Stimulated activated CD4-positive, alpha-beta T cell treated with anti-CD3 and anti-CD28 coated beads, Interleukin-12 subunit alpha, Interleukin-12 subunit beta, amount 100 ng/mL, for 4 hours (primary cell): ENCODE results near the gene CCNY.

Source experiments
- DNase-seq: peaks from one replicate; pipeline ENCODE4 v3.0.0-alpha.2; 2020

Gene CCNY

GRCh38 chr10:35356725-35357092, 20.4 kb downstream of the CCNY start:
- DNase-seq: no peak

DNA sequence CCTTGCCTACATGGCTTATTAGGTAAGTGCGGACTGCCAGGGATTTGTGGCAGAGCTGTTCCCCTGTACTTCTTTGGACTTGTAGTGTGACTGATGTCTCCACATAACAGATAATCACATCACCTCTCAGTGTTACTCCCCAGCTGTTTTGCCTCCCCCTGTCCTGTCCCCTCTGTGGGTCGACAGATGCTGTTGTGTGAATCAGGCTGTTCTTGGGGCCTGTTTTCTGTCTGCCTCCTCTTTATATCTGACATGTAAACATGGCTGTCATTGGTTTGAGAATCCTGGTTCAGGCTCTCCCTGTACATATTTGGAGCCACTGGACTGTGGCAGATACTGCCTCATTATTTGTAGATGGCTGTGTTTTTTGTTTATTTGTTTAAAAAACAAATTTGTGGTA, 22.7 kb downstream of the CCNY start:
- DNase-seq: no peak

DNA sequence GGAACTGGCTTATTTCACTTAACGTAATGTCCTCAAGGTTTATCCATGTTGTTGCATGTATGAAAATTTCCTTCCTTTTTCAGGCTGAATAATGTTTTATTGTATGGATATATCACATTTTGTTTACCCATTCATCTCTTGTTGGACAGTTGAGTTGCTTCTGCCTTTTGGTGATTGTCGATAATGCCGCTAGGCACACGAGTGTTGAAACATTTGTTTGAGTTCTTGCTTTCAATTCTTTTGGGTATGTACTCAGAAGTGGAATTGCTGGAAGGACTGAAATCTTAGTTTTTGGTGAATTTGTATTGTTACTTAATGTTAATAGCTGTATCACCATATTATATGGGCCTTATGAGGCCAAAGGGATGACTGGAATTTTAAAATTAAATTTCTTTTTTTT, 23.6 kb downstream of the CCNY start:
- DNase-seq: no peak

- DNase-seq: no peak
Measured at GRCh38 chr10:35362701-35363350, 26.5 kb downstream of the CCNY start.

GRCh38 chr10:35363587-35363986, 27.3 kb downstream of the CCNY start:
- DNase-seq: no peak

- DNase-seq: no peak
Measured at GRCh38 chr10:35364808-35365207, 28.5 kb downstream of the CCNY start.

DNA sequence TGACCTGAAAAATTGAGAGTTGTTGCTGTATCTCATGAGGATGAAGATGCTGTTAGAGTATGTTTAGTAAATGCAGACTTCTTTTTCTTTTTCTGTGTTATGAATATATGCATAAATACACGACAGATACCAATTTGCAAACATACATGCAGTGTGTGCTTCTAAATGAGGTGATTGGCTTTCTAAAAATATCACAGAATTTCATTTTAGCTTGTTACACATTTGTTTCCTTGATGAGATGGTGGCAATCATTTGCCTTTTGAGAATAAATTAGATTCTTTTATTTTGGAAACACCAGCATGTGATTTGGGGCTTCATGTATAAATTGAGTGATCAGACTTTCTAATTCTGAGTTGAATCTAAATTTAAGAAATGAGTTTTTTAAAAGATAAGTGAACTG, 29.7 kb downstream of the CCNY start:
- DNase-seq: no peak

- DNase-seq: no peak
Measured at GRCh38 chr10:35367107-35367859, 31.0 kb downstream of the CCNY start.

- no peak for DNase-seq
Measured at GRCh38 chr10:35367982-35368381, 31.7 kb downstream of the CCNY start.

DNA sequence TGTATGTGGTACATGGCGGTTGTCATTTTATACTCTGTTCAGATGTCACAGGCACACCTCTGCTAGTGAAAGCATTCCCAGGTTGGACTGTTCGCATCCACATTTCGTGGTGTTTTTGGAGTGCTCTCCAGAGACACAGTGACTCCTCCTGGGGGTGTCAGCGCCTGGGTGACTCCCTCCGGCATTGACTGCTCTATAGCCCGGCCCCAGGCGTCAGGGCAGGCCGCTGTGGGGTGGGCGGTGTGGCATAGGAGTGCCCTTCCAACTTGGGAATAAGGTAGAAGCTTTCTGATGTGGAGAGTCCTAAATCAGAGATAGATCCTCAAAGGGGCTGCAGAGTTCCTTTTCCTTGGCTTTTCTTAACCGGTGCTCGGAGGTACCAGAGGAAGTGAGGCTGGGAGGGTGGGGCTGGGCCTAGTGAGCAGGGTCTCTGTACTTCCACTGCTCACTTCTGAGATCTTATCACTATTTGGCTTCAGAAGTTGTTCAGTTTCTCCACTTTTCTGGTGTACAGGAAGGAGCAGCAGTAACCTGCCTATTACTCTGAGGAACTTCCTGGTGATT, 32.3 kb downstream of the CCNY start:
- no peak for DNase-seq

DNA sequence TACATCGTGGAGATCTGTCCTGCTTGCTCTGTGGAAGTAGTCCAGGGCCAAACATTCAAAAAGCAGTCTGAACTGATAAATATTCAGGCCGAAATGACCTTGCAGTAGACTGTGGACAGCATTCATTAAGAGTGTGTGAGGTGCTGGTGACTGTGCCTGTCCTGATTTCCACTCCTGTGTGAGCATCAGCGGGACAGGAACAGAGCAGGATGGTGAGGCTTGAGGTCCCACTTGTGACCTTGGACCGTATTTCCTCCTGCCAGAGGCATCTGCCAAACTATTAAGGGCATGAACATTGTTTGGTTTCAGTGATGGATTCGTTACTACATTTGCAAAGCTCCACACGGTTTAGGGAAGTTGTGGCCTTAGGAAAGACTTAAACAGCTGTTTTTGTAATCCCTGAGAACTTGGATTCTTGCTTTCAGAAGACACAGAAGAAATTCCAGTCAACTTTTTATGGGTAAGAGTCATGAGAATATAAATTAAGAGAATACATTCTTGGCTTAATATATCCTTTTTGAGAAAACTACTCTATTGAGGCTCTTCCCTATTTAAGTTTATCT, 32.8 kb downstream of the CCNY start:
- no peak for DNase-seq

DNA sequence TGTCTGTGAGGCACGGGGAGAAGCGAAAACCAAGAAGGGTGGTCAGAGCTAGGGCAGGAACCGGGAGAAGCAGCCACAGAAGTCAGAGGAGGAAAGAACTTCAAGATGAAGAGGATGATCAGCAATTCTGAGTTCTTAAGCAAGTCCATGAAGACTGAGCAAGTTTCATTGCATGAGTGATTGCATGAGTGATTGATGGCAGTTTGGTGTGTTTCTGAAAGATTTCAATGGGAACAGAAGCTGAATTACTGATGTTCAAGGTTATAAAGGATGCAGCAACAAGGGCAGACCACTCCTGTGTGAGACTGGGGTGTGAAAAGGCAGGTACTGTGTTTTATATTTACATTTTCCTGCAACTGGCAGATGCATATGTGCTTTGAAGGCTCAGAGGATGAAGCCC, 35.4 kb downstream of the CCNY start:
- DNase-seq: no peak

DNA sequence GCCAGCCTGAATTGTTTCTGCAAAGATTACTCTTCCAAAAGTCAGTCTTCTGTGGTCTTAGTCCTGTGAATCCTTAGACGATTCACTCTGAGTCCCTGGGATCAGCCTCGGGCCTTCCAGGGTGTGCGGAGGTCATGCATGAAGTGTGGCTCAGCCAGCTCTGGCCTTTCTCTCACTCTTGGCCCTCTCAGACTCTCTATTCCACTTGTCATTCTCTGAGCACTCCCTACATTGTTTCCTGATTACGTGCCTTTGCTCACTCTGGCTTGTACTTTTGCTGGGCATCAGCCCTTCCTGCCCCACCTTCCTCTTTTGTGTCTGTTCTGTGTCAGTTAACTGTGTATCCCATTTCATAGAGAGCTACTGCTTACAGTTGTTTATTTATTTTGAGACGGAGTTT, 36.0 kb downstream of the CCNY start:
- DNase-seq: no peak

GRCh38 chr10:35375091-35375765, 38.9 kb downstream of the CCNY start:
- DNase-seq: no peak

DNA sequence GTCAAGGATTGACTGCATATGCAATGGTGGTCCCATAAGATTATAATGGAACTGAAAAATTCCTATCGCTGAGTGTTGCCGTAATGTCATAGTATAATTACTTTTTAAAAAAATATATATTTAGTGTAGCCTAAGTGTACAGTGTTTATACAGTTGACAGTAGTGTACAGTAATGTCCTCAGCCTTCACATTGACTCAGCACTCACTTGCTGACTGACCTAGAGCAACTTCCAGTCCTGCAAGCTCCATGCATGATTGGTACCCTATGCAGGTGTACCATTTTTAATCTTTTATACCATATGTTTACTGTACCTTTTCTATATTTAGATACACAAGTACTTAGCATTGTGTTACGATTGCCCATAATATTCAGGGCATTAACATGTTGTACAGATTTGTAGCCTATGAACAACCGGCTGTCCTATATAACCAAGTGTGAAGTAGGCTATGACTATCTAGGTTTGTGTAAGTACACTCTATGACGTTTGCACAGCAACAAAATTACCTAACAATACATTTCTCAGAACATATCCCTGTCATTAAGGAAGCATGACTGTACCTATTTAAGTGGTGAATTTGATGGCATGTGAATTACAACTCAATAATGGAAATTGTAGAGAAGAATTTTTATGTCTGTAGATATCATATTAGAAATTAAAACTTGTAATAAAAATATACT, 40.9 kb downstream of the CCNY start:
- DNase-seq: no peak

- DNase-seq: no peak
Measured at GRCh38 chr10:35378541-35379210, 42.4 kb downstream of the CCNY start.

DNA sequence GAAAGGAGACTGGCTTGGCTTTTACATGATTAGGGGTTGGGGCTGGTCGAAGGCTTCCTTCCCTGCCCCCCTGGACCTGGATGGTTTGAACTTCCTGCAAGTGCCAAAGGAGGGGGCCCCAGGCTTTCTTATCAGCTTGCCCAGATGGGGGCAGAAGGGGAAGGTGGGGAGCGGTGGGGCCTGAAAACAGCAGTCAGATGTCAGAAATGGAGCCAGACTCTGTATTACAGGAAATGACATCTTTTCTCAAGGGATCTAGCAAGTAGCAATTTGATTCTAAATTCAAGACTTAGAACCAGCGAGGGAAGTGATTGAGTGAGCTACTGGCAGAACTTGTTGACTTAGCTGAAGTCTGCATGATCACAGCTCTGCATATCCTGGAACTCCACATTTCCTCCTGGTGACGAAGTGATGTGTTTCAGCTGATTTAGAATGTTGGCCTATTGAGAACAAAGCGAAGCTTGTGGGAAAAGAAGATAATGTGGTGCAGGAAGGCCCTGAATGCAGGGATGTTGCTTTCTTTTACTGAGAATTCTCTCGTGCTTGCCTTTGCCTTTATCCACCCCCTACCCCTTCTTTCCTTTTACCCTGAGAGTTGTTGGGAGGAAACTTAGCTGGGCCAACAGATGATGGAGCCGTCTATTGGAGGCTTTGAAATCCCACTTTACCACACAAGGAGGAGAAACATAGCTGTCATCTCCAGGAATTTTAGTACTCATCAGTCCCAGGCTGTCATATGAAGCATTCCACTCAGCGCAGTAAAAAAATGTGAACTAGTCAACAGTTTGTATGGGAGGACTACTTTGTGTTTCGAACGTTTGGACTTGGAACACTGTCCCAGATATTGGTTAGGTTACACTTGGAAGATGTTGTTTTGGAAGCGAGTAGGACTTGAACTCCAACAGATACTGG, 43.2 kb downstream of the CCNY start:
- DNase-seq: no peak

- DNase-seq: no peak
Measured at GRCh38 chr10:35382096-35382495, 45.8 kb downstream of the CCNY start.

GRCh38 chr10:35384265-35384868, 48.1 kb downstream of the CCNY start:
- DNase-seq: no peak

DNA sequence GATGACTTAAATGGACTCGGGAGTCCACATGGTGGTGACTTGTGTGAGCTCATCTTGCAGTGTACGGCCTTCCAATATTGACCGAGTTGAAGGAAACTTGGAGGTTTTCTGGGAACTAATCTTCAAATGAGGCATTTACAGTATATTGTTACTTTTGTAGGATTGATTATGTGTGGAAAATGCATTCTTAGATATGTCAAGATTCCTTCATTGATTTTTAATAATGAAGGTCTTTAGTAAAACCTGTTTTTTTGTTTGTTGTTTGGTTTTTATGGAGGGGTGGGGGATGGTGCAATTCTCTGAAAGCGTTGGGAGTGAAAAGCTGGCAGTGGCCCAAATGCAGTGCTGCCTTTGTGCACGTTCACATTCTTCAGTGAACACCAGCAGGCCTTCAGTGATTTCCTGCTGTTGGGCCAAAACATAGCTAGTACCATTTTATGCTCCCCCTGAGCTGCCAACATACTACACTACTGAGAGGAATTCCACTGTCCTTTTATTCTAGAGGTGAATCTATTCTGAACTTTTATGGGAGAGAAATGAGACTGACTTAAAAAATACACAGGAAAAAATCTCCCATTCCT, 50.4 kb downstream of the CCNY start:
- no peak for DNase-seq
